PC-3 (cell line): ENCODE measurements around the gene NELFB. TPM values are rescaled to one million over a fixed set of nuclear protein-coding genes. Genes with fewer than 3 reads are reported as not detected.

Source experiments
- ATAC-seq: fragments of 200-7000 bp; cut with Tn5 transposase; 2 replicates; pipeline ENCODE4 v1.9.1; 2020; ENCODE audit warnings: mild to moderate bottlenecking, moderate library complexity
- BruUV-seq: library from RNA; stranded (reverse); fragments of 400-500 nt; replicated peaks from 2 replicates; lab custom pipeline; 2021; lab: Mats Ljungman, UMichigan
- CTCF ChIA-PET: fragments of 300-600 bp; sonication (Branson Sonifier 250); formaldehyde crosslinking; loops from one replicate; lab custom pipeline; 2022; ENCODE audit warnings: antibody characterized with exemption; lab: Charles Lee
- POLR2A ChIA-PET: fragments of 300-600 bp; sonication (Branson Sonifier 250); formaldehyde crosslinking; loops from one replicate; lab custom pipeline; 2022; ENCODE audit warnings: antibody characterized with exemption; ENCODE audit not compliant: unreplicated experiment; lab: Charles Lee
- DNase-seq: peaks from one replicate; pipeline ENCODE4 v3.0.0-alpha.2; 2015
- H2AFZ ChIP-seq: fragments of 300-600 bp; sonication (generic); 2 replicates; pipeline ENCODE4 v1.6.0; 2016; ENCODE audit warnings: antibody characterized with exemption, low read length
- H3F3A ChIP-seq: fragments of 300-600 bp; sonication (generic); one replicate; pipeline ENCODE4 v1.6.0; 2017; ENCODE audit warnings: antibody characterized with exemption, low read length, control low read depth, mild to moderate bottlenecking; ENCODE audit not compliant: unreplicated experiment
- H3K27ac ChIP-seq: fragments of 300-600 bp; sonication (generic); 2 replicates; pipeline ENCODE4 v1.5.1; 2016; ENCODE audit warnings: mild to moderate bottlenecking, low read length
- H3K27me3 ChIP-seq: fragments of 300-600 bp; sonication (generic); 2 replicates; pipeline ENCODE4 v1.6.1; 2016; ENCODE audit warnings: low read length, mixed read lengths
- H3K36me3 ChIP-seq: fragments of 300-600 bp; sonication (generic); 2 replicates; pipeline ENCODE4 v1.6.1; 2016; ENCODE audit warnings: low read depth, mixed run types, low read length, mixed read lengths
- H3K4me1 ChIP-seq: fragments of 300-600 bp; sonication (generic); 2 replicates; pipeline ENCODE4 v1.5.1; 2016; ENCODE audit warnings: low read length; ENCODE audit not compliant: insufficient read depth
- H3K4me2 ChIP-seq: fragments of 300-600 bp; sonication (generic); 2 replicates; pipeline ENCODE4 v1.6.0; 2016; ENCODE audit warnings: low read length
- H3K4me3 ChIP-seq: fragments of 300-600 bp; sonication (generic); 2 replicates; pipeline ENCODE4 v1.5.1; 2016; ENCODE audit warnings: mild to moderate bottlenecking, low read length, mixed read lengths
- H3K79me2 ChIP-seq: fragments of 300-600 bp; sonication (generic); 2 replicates; pipeline ENCODE4 v1.6.1; 2017; ENCODE audit warnings: low read length, mixed read lengths
- H3K9ac ChIP-seq: fragments of 300-600 bp; sonication (generic); 2 replicates; pipeline ENCODE4 v1.6.0; 2016; ENCODE audit warnings: mild to moderate bottlenecking, low read length
- H3K9me2 ChIP-seq: fragments of 300-600 bp; sonication (generic); replicated peaks from 2 replicates; pipeline ENCODE4 v1.6.1; 2016; ENCODE audit warnings: mixed run types, low read length, mixed read lengths
- H3K9me3 ChIP-seq: fragments of 300-600 bp; sonication (generic); 2 replicates; pipeline ENCODE4 v1.6.1; 2016; ENCODE audit warnings: low read length, mixed read lengths
- H4K20me1 ChIP-seq: fragments of 300-600 bp; sonication (generic); 2 replicates; pipeline ENCODE4 v1.6.1; 2016; ENCODE audit warnings: low read length, mixed read lengths
- EZH2 ChIP-seq: fragments of 300-600 bp; sonication (generic); IDR thresholded peaks from one replicate; pipeline ENCODE4 v1.6.1; 2017; ENCODE audit warnings: antibody characterized with exemption, mild to moderate bottlenecking, low read length; ENCODE audit not compliant: unreplicated experiment
- EZH2phosphoT487 ChIP-seq: fragments of 300-600 bp; sonication (generic); IDR thresholded peaks from 2 replicates; pipeline ENCODE4 v1.6.1; 2018; ENCODE audit warnings: mild to moderate bottlenecking, antibody characterized with exemption, low read length, borderline replicate concordance
- intact Hi-C: fragments of 100-400 bp; cut with micrococcal nuclease; formaldehyde crosslinking; loops from 2 replicates; pipeline ENCODE4 v1.9.0; 2023
- total RNA-seq: library from RNA; depleted of rRNA; stranded (reverse); fragments of >200 nt; gene quantifications from 2 replicates; pipeline ENCODE4 v1.2.3, GENCODE V29; 2014
- TF ChIP-seq, protein P1 (sequence below): fragments of 300-600 bp; sonication (generic); conservative IDR thresholded peaks from 2 replicates; pipeline ENCODE4 v1.5.1; 2017; ENCODE audit warnings: antibody characterized with exemption, low read depth, mild to moderate bottlenecking, low read length

Gene NELFB
- total RNA-seq, 1 experiment from 2014 or later = 50.7 TPM

DNA sequence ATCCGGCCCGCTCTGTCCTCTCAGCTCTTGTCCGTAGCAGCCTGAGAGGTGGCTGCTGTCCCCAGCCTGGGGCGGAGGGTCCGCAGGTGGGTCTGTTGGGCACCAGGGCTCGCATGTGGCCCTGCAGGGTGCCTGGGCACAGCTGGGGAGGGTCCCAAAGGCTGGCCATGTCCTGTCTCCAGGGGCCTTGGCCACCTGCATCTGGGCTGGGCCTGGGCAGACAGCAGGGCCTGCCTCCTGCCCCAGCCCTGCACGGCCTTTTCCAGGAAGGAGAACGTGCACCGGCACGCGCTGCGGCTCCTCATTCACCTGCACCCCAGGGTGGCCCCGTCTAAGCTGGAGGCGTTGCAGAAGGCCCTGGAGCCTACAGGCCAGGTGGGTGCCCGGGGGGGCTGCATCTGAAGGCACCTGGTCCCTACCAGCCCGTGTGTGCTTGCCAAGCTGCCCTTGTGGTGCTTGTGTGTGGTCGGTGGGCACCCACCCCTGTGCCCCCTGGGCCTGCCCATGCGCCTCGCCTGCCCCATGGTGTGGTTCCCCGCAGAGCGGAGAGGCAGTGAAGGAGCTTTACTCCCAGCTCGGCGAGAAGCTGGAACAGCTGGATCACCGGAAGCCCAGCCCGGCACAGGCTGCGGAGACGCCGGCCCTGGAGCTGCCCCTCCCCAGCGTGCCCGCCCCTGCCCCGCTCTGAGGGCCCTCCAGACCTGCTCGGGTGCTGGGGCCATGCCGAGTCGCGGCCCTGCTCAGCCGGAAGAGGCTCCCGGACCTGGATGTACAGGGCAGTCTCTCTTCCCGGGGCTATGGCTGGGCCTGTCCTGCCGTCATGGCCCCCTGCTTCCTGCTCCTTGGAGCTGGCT, 17.3 kb downstream of the NELFB start:
- Histone ChIP-seq H3K9me3 (no peaks in the 10 kb centered on the region), H3K36me3 (no peaks in the 10 kb centered on the region), H4K20me1 (no peaks in the 10 kb centered on the region), H3F3A (no peaks in the 10 kb centered on the region), H2AFZ (no peak overlapping the region), H3K79me2 (no peaks in the 10 kb centered on the region), H3K4me1 (peaks cover 14% of the 10 kb centered on the region), H3K9me2 (no peaks in the 10 kb centered on the region), H3K4me2 (no peak overlapping the region), H3K27me3 (no peaks in the 10 kb centered on the region), H3K9ac (no peak overlapping the region), H3K4me3 (no peak overlapping the region), H3K27ac (no peak overlapping the region)
- ChIA-PET POLR2A (interaction anchor here (0.5 kb wide), 1 partner anchor 29 kb away, joined by 3 read pairs; the partner anchor contains the start of gene NRARP), CTCF (no interaction called here)
- DNase-seq (no peak), ATAC-seq (no peak)
- no TSS peak for BruUV-seq
- TF ChIP-seq EZH2 (no peak), EZH2phosphoT487 (no peak)
- TF ChIP-seq, protein P1, sequence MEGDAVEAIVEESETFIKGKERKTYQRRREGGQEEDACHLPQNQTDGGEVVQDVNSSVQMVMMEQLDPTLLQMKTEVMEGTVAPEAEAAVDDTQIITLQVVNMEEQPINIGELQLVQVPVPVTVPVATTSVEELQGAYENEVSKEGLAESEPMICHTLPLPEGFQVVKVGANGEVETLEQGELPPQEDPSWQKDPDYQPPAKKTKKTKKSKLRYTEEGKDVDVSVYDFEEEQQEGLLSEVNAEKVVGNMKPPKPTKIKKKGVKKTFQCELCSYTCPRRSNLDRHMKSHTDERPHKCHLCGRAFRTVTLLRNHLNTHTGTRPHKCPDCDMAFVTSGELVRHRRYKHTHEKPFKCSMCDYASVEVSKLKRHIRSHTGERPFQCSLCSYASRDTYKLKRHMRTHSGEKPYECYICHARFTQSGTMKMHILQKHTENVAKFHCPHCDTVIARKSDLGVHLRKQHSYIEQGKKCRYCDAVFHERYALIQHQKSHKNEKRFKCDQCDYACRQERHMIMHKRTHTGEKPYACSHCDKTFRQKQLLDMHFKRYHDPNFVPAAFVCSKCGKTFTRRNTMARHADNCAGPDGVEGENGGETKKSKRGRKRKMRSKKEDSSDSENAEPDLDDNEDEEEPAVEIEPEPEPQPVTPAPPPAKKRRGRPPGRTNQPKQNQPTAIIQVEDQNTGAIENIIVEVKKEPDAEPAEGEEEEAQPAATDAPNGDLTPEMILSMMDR = no peak
- intact Hi-C loops = no loop called here

DNA sequence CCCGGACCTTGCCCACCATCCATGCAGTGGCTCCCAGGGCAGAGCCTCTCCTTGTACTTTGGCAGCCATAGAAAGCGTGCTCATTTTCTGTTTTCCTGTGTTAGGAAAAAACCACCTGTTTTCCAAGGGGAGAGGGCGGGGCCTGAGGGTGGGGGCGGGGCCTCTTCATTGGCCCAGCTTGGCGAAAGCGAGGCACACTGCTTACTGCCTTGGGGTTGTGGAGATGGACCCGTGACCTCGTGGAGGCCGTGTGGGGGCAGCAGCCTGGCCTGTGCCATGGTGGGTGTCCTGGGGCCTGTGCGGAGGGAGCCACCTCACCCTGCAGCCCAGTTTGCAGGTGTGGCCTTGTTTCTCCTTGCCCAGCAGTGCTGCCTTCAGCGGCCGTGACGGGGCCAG, 18.0 kb downstream of the NELFB start:
- Histone ChIP-seq H3K9me2 (no peaks in the 10 kb centered on the region), H3K27ac (no peak overlapping the region), H3K9ac (no peak overlapping the region), H3K79me2 (peaks cover 5% of the 10 kb centered on the region), H3K4me2 (no peak overlapping the region), H3K4me1 (peaks cover 16% of the 10 kb centered on the region), H3K4me3 (no peak overlapping the region), H2AFZ (no peak overlapping the region), H3K27me3 (no peaks in the 10 kb centered on the region), H3K36me3 (no peaks in the 10 kb centered on the region), H3K9me3 (no peaks in the 10 kb centered on the region), H4K20me1 (no peaks in the 10 kb centered on the region), H3F3A (no peaks in the 10 kb centered on the region)
- ChIA-PET POLR2A (interaction anchor here (0.5 kb wide), 1 partner anchor 29 kb away, joined by 3 read pairs; the partner anchor contains the start of gene NRARP), CTCF (no interaction called here)
- DNase-seq (no peak), ATAC-seq (no peak)
- intact Hi-C loops = no loop called here
- TF ChIP-seq, protein P1 = no peak
- TF ChIP-seq EZH2 (no peak), EZH2phosphoT487 (no peak)
- BruUV-seq = no TSS peak
